GM23248 (cell line): ENCODE results near the gene KCNMA1. TPM values are rescaled to one million over a fixed set of nuclear protein-coding genes. Genes with fewer than 3 reads are reported as not detected.

Experiments used
- DNase-seq: peaks from one replicate; pipeline ENCODE4 v3.0.0-alpha.2; 2015
- H2AFZ ChIP-seq: fragments of 200-600 bp; sonication (generic); 2 replicates; pipeline ENCODE4 v1.6.1; 2016; ENCODE audit warnings: antibody characterized with exemption
- H3F3A ChIP-seq: fragments of 200-600 bp; sonication (generic); 2 replicates; pipeline ENCODE4 v1.6.1; 2016; ENCODE audit warnings: mild to moderate bottlenecking, antibody characterized with exemption, mixed run types; ENCODE audit not compliant: insufficient read depth
- H3K27ac ChIP-seq: fragments of 200-600 bp; sonication (generic); 2 replicates; pipeline ENCODE4 v1.5.1; 2016; ENCODE audit warnings: mild to moderate bottlenecking
- H3K27me3 ChIP-seq: fragments of 200-600 bp; sonication (generic); replicated peaks from 2 replicates; pipeline ENCODE4 v1.6.1; 2016; ENCODE audit warnings: mild to moderate bottlenecking; ENCODE audit not compliant: insufficient read depth
- H3K36me3 ChIP-seq: fragments of 200-600 bp; sonication (generic); 2 replicates; pipeline ENCODE4 v1.6.1; 2016; ENCODE audit warnings: low read depth, mild to moderate bottlenecking
- H3K4me1 ChIP-seq: fragments of 200-600 bp; sonication (generic); 2 replicates; pipeline ENCODE4 v1.6.1; 2016; ENCODE audit warnings: mild to moderate bottlenecking; ENCODE audit not compliant: insufficient read depth
- H3K4me2 ChIP-seq: fragments of 200-600 bp; sonication (generic); one replicate; pipeline ENCODE4 v1.6.1; 2016; ENCODE audit warnings: mild to moderate bottlenecking; ENCODE audit not compliant: unreplicated experiment
- H3K4me3 ChIP-seq: fragments of 200-600 bp; sonication (generic); 2 replicates; pipeline ENCODE4 v1.5.1; 2016; ENCODE audit warnings: mild to moderate bottlenecking
- H3K79me2 ChIP-seq: fragments of 200-600 bp; sonication (generic); 2 replicates; pipeline ENCODE4 v1.6.1; 2016; ENCODE audit warnings: mild to moderate bottlenecking; ENCODE audit not compliant: insufficient read depth
- H3K9ac ChIP-seq: fragments of 200-600 bp; sonication (generic); 2 replicates; pipeline ENCODE4 v1.6.1; 2016; ENCODE audit warnings: mild to moderate bottlenecking
- H3K9me2 ChIP-seq: fragments of 200-600 bp; sonication (generic); 2 replicates; pipeline ENCODE4 v1.6.1; 2016; ENCODE audit warnings: mixed run types, mild to moderate bottlenecking, moderate library complexity; ENCODE audit not compliant: insufficient read depth
- H3K9me3 ChIP-seq: fragments of 200-600 bp; sonication (generic); one replicate; pipeline ENCODE4 v1.6.1; 2017; ENCODE audit warnings: low read depth
- H4K20me1 ChIP-seq: fragments of 200-600 bp; sonication (generic); 2 replicates; pipeline ENCODE4 v1.6.0; 2016; ENCODE audit not compliant: insufficient read depth
- EZH2 ChIP-seq: fragments of 200-600 bp; sonication (generic); IDR thresholded peaks from 2 replicates; pipeline ENCODE4 v1.6.1; 2018; ENCODE audit warnings: antibody characterized with exemption, mild to moderate bottlenecking; ENCODE audit not compliant: insufficient read depth, poor library complexity, severe bottlenecking
- EZH2phosphoT487 ChIP-seq: fragments of 200-600 bp; sonication (generic); IDR thresholded peaks from 2 replicates; pipeline ENCODE4 v1.6.1; 2018; ENCODE audit warnings: antibody characterized with exemption, moderate library complexity, mild to moderate bottlenecking, low read depth; ENCODE audit not compliant: insufficient read depth
- WGBS, 2 experiments: methylation state at CpG; one replicate each; pipeline ENCODE4 v1.1.6; 2015 to 2017; ENCODE audit warnings: low lambda C conversion rate in 2 of 2, low coverage in 1 of 2; ENCODE audit errors: missing lambda C conversion rate in 2 of 2; 5-methylcytosine and 5-hydroxymethylcytosine counted together
- in situ Hi-C: fragments of 300-500 bp; cut with MboI; formaldehyde crosslinking; loops from 2 replicates; pipeline ENCODE4 v1.15.0; 2020
- polyA plus RNA-seq: library from polyadenylated mRNA; unstranded; fragments of >200 nt; fragmentation: Nextera tagmentation; extraction: Ambion mirVana; gene quantifications from 2 replicates; pipeline ENCODE4 v1.2.1, GENCODE V29; 2016
- total RNA-seq: library from RNA; depleted of rRNA; stranded (reverse); fragments of >200 nt; shearing (Covaris generic); gene quantifications from 2 replicates; pipeline ENCODE4 v1.2.3, GENCODE V29; 2014

The KCNMA1 gene
- total and polyA plus RNA-seq, 2 experiments from 2014 or later = 14.2 to 25.1 TPM

GRCh38 chr10:77417806-77418640 is 219.6 kb downstream of the KCNMA1 start:
- no peak overlapping the region for H3K27ac ChIP-seq

GRCh38 chr10:77417359-77417758 is 220.2 kb downstream of the KCNMA1 start:
- Histone ChIP-seq H3K4me2 (no peak overlapping the region), H3K9me2 (no peaks in the 10 kb centered on the region), H3K27ac (peak overlapping the region; percentile 82; the same call in 1 of the 2 replicates), H3K36me3 (no peaks in the 10 kb centered on the region), H3K27me3 (no peaks in the 10 kb centered on the region), H4K20me1 (no peaks in the 10 kb centered on the region), H3K9me3 (no peaks in the 10 kb centered on the region), H2AFZ (no peak overlapping the region), H3K79me2 (no peaks in the 10 kb centered on the region), H3K4me1 (peaks cover 34% of the 10 kb centered on the region), H3F3A (peaks cover 27% of the 10 kb centered on the region), H3K4me3 (no peak overlapping the region), H3K9ac (peak overlapping the region; percentile 51; the same call in 1 of the 2 replicates)
- WGBS, 2 experiments = 72 to 77% methylated on average over 5 of the region's 5 CpGs
- in situ Hi-C loops = no loop called here
- TF ChIP-seq EZH2phosphoT487 (no peak), EZH2 (no peak)
- no peak for DNase-seq

More at GRCh38 chr10:77417806-77418640, 219.6 kb downstream of the KCNMA1 start:
- H3K36me3 ChIP-seq = no peaks in the 10 kb centered on the region
- in situ Hi-C loops = no loop called here
- H3K9me2 ChIP-seq = no peaks in the 10 kb centered on the region
- no peak overlapping the region for H3K4me2 ChIP-seq
- no peak for DNase-seq
- 79 to 81% methylated on average over 11 of the region's 11 CpGs for WGBS, 2 experiments
- no peaks in the 10 kb centered on the region for H3K27me3 ChIP-seq
- no peak overlapping the region for H3K9ac ChIP-seq
- H3K4me1 ChIP-seq = peaks cover 34% of the 10 kb centered on the region
- H3K9me3 ChIP-seq = no peaks in the 10 kb centered on the region
- TF ChIP-seq EZH2 (no peak), EZH2phosphoT487 (no peak)
- peaks cover 27% of the 10 kb centered on the region for H3F3A ChIP-seq
- no peak overlapping the region for H2AFZ ChIP-seq
- H3K4me3 ChIP-seq = no peak overlapping the region
- no peaks in the 10 kb centered on the region for H4K20me1 ChIP-seq
- H3K79me2 ChIP-seq = no peaks in the 10 kb centered on the region

- H3K27me3 ChIP-seq = no peaks in the 10 kb centered on the region
- peaks cover 27% of the 10 kb centered on the region for H3F3A ChIP-seq
- in situ Hi-C loops = no loop called here
- TF ChIP-seq EZH2phosphoT487 (no peak), EZH2 (no peak)
- peak overlapping the region; percentile 82 for H3K27ac ChIP-seq
- peak overlapping the region; percentile 51 for H3K9ac ChIP-seq
- H3K9me2 ChIP-seq = no peaks in the 10 kb centered on the region
- peaks cover 34% of the 10 kb centered on the region for H3K4me1 ChIP-seq
- no peaks in the 10 kb centered on the region for H3K36me3 ChIP-seq
- peak overlapping the region; percentile 29 for H3K4me3 ChIP-seq
- 31 to 35% methylated on average over 14 of the region's 14 CpGs for WGBS, 2 experiments
- H3K4me2 ChIP-seq = peak overlapping the region; percentile 50
- H3K9me3 ChIP-seq = no peaks in the 10 kb centered on the region
- peak; percentile 94 for DNase-seq
- no peaks in the 10 kb centered on the region for H3K79me2 ChIP-seq
- peak overlapping the region; percentile 40; the same call in 1 of the 2 replicates for H2AFZ ChIP-seq
- no peaks in the 10 kb centered on the region for H4K20me1 ChIP-seq
Observed at GRCh38 chr10:77416311-77417135, 221.1 kb downstream of the KCNMA1 start.

- peak overlapping the region; percentile 82 for H3K27ac ChIP-seq
- no peaks in the 10 kb centered on the region for H4K20me1 ChIP-seq
- H3K9ac ChIP-seq = no peak overlapping the region
- H3K4me2 ChIP-seq = peak overlapping the region; percentile 50
- no peaks in the 10 kb centered on the region for H3K27me3 ChIP-seq
- no peak overlapping the region for H2AFZ ChIP-seq
- H3K9me2 ChIP-seq = no peaks in the 10 kb centered on the region
- 68 to 69% methylated on average over 6 of the region's 6 CpGs for WGBS, 2 experiments
- H3K9me3 ChIP-seq = no peaks in the 10 kb centered on the region
- H3K4me3 ChIP-seq = no peak overlapping the region
- DNase-seq = peak; percentile 18
- in situ Hi-C loops = no loop called here
- H3K36me3 ChIP-seq = no peaks in the 10 kb centered on the region
- no peaks in the 10 kb centered on the region for H3K79me2 ChIP-seq
- peaks cover 27% of the 10 kb centered on the region for H3F3A ChIP-seq
- H3K4me1 ChIP-seq = peaks cover 34% of the 10 kb centered on the region
- TF ChIP-seq EZH2phosphoT487 (no peak), EZH2 (no peak)
Observed at GRCh38 chr10:77415313-77415960, 222.2 kb downstream of the KCNMA1 start.
